ENCODE data around the gene SEMA7A. TPM values are rescaled to one million over a fixed set of nuclear protein-coding genes. Genes with fewer than 3 reads are reported as not detected.

The SEMA7A gene
- total RNA-seq, 1 donor from 2014 or later = 0.51 TPM

GRCh38 chr15:74403588-74403919 lies 30.2 kb downstream of the SEMA7A start:
- Mint-ChIP-seq H3K4me3 (ENCODE audit: unreplicated experiment) (no peak overlapping the region), H3K27ac (ENCODE audit: unreplicated experiment) (no peak overlapping the region), H3K36me3 (ENCODE audit: unreplicated experiment) (no peaks in the 10 kb centered on the region), H3K9me3 (ENCODE audit: unreplicated experiment) (no peaks in the 10 kb centered on the region), H3K4me1 (ENCODE audit: unreplicated experiment) (peaks cover 22% of the 10 kb centered on the region), H3K27me3 (ENCODE audit: unreplicated experiment) (peaks cover 3% of the 10 kb centered on the region)
- no peak for DNase-seq (ENCODE audit: extremely low spot score, unreplicated experiment)
- no peak for TF ChIP-seq CTCF (IDR thresholded peaks at IDR 0.05)

- peaks cover 19% of the 10 kb centered on the region for H3K4me1 Mint-ChIP-seq (ENCODE audit: unreplicated experiment)
Observed at GRCh38 chr15:74402873-74403587, 30.7 kb downstream of the SEMA7A start.

GRCh38 chr15:74402337-74402841 lies 31.4 kb downstream of the SEMA7A start:
- no peak overlapping the region for H3K27ac Mint-ChIP-seq (ENCODE audit: unreplicated experiment)

More at GRCh38 chr15:74402873-74403587, 30.7 kb downstream of the SEMA7A start:
- Mint-ChIP-seq H3K36me3 (ENCODE audit: unreplicated experiment) (no peaks in the 10 kb centered on the region), H3K4me3 (ENCODE audit: unreplicated experiment) (no peak overlapping the region), H3K9me3 (ENCODE audit: unreplicated experiment) (no peaks in the 10 kb centered on the region), H3K27ac (ENCODE audit: unreplicated experiment) (no peak overlapping the region), H3K27me3 (ENCODE audit: unreplicated experiment) (peaks cover 3% of the 10 kb centered on the region)
- TF ChIP-seq CTCF (IDR thresholded peaks at IDR 0.05) = no peak
- no peak for DNase-seq (ENCODE audit: extremely low spot score, unreplicated experiment)

GRCh38 chr15:74400915-74401757 lies 32.6 kb downstream of the SEMA7A start:
- DNase-seq (ENCODE audit: extremely low spot score, unreplicated experiment) = no peak
- Mint-ChIP-seq H3K27me3 (ENCODE audit: unreplicated experiment) (peaks cover 3% of the 10 kb centered on the region), H3K27ac (ENCODE audit: unreplicated experiment) (no peak overlapping the region), H3K4me3 (ENCODE audit: unreplicated experiment) (no peak overlapping the region), H3K4me1 (ENCODE audit: unreplicated experiment) (peaks cover 6% of the 10 kb centered on the region), H3K36me3 (ENCODE audit: unreplicated experiment) (no peaks in the 10 kb centered on the region), H3K9me3 (ENCODE audit: unreplicated experiment) (no peaks in the 10 kb centered on the region)
- TF ChIP-seq CTCF (IDR thresholded peaks at IDR 0.05) = no peak

More at GRCh38 chr15:74402337-74402841, 31.4 kb downstream of the SEMA7A start:
- H3K36me3 Mint-ChIP-seq (ENCODE audit: unreplicated experiment) = no peaks in the 10 kb centered on the region
- H3K4me1 Mint-ChIP-seq (ENCODE audit: unreplicated experiment) = peaks cover 13% of the 10 kb centered on the region
- no peaks in the 10 kb centered on the region for H3K9me3 Mint-ChIP-seq (ENCODE audit: unreplicated experiment)
- H3K4me3 Mint-ChIP-seq (ENCODE audit: unreplicated experiment) = no peak overlapping the region
- no peak for DNase-seq (ENCODE audit: extremely low spot score, unreplicated experiment)
- peaks cover 3% of the 10 kb centered on the region for H3K27me3 Mint-ChIP-seq (ENCODE audit: unreplicated experiment)
- no peak for TF ChIP-seq CTCF (IDR thresholded peaks at IDR 0.05)

- H3K27me3 Mint-ChIP-seq (ENCODE audit: unreplicated experiment) = peaks cover 3% of the 10 kb centered on the region
- no peak for DNase-seq (ENCODE audit: extremely low spot score, unreplicated experiment)
- no peaks in the 10 kb centered on the region for H3K9me3 Mint-ChIP-seq (ENCODE audit: unreplicated experiment)
- no peak overlapping the region for H3K4me3 Mint-ChIP-seq (ENCODE audit: unreplicated experiment)
- H3K36me3 Mint-ChIP-seq (ENCODE audit: unreplicated experiment) = no peaks in the 10 kb centered on the region
- no peak for TF ChIP-seq CTCF (IDR thresholded peaks at IDR 0.05)
- H3K4me1 Mint-ChIP-seq (ENCODE audit: unreplicated experiment) = peaks cover 7% of the 10 kb centered on the region
- no peak overlapping the region for H3K27ac Mint-ChIP-seq (ENCODE audit: unreplicated experiment)
Observed at GRCh38 chr15:74400313-74400860, 33.4 kb downstream of the SEMA7A start.

Measured in osteocyte (in vitro differentiated cells).